ENCODE results near the gene GPR62.

Gene GPR62

DNA sequence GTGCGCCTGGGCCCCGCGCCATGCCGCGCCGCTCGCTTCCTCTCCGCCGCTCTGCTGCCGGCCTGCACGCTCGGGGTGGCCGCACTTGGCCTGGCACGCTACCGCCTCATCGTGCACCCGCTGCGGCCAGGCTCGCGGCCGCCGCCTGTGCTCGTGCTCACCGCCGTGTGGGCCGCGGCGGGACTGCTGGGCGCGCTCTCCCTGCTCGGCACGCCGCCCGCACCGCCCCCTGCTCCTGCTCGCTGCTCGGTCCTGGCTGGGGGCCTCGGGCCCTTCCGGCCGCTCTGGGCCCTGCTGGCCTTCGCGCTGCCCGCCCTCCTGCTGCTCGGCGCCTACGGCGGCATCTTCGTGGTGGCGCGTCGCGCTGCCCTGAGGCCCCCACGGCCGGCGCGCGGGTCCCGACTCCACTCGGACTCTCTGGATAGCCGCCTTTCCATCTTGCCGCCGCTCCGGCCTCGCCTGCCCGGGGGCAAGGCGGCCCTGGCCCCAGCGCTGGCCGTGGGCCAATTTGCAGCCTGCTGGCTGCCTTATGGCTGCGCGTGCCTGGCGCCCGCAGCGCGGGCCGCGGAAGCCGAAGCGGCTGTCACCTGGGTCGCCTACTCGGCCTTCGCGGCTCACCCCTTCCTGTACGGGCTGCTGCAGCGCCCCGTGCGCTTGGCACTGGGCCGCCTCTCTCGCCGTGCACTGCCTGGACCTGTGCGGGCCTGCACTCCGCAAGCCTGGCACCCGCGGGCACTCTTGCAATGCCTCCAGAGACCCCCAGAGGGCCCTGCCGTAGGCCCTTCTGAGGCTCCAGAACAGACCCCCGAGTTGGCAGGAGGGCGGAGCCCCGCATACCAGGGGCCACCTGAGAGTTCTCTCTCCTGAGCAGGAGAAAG lies 951 bp downstream of the GPR62 start:
- DNase-seq (ENCODE audit: low read depth in 3 of 3) = no peak

DNA sequence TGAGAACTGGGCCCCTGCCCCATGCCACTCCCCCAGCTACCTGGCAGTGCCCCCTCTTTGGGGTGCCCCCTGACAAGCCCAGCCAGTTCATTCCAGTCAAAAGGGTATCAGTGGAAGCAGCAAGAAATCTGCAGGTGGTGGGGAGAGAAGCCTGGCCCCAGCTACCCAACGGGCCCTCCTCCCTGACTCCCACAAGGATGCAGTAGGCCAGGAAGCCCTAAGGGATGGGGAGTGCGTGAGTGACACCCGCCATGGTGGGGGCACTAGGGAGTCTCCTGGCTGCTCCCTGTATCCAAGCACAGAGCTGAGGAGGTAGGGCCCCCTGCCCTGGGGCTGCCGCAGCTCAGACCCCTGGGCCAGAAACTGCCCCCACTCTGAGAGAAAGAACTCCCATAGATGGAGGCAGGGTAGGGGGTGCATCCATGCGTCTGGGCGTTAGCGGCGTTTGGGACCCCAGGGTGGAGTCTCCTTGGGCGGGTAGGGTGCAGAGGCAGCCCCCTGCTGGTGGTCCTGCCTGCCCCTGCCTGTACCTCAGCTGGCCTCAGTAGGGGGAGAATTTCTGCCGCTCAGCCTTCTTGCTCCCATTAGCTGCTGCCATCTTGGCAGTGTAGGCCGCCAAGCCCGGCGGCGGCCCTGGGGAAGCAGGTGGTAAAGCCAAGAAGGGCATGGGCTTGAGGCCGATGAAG lies 2.5 kb downstream of the GPR62 start:
- DNase-seq (ENCODE audit: low read depth in 3 of 3) = no peak

- DNase-seq (ENCODE audit: low read depth in 3 of 3) = no peak
Observed at GRCh38 chr3:51958603-51959521, 3.7 kb downstream of the GPR62 start.

GRCh38 chr3:51959651-51960050 lies 4.5 kb downstream of the GPR62 start:
- DNase-seq (ENCODE audit: low read depth in 3 of 3) = no peak

GRCh38 chr3:51960386-51960785 lies 5.2 kb downstream of the GPR62 start:
- DNase-seq (ENCODE audit: low read depth in 3 of 3) = no peak

GRCh38 chr3:51961011-51961410 lies 5.8 kb downstream of the GPR62 start:
- DNase-seq (ENCODE audit: low read depth in 3 of 3) = no peak

- DNase-seq (ENCODE audit: low read depth in 3 of 3) = no peak
Observed at GRCh38 chr3:51961602-51962569, 6.7 kb downstream of the GPR62 start.

- no peak for DNase-seq (ENCODE audit: low read depth in 3 of 3)
Observed at GRCh38 chr3:51962854-51963530, 7.8 kb downstream of the GPR62 start.

DNA sequence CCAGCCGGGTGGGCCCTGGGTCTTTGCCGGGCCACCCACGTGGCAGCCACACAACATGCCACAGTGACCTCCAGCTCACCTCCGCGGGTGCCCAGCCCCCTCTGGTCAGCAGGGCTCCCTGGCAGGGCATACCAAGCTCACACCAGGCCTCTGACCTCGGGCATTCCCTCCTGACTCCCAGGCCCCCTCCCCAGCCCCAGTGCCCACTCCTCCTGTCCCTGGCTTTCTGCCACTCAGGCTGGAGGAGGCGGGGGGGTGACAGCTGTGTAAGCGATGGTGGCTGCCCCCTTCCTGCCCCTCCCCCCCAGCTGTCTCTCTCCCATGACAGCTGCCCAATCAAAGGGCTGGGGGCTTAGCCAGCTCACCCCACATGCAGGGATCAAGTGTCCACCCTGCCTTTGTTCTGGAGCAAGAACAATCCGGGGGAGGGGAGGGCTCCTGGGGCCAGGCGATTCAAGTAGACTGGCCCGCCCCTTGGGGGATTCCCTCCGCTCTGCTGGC lies 8.8 kb downstream of the GPR62 start:
- DNase-seq (ENCODE audit: low read depth in 3 of 3) = no peak

DNA sequence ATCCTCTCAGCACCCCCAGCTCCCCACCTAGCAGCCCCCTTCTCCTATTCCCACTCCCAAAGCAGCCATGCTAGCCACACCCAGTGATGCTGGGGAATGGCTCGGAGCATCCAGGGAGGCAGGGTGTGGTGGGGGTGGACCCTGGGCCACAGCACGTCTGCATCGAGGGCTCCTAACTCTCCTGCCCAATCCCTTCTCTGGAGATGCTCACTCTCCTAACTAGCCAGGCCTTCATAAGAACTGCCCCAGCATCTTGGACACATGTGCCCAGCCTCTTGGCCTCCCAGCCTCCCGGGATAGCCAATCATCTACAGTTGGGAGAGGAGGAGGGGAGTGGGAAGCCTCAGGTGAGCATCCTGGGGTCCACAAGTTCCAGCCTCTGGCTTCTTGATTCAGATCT lies 9.3 kb downstream of the GPR62 start:
- DNase-seq (ENCODE audit: low read depth in 3 of 3) = no peak

DNA sequence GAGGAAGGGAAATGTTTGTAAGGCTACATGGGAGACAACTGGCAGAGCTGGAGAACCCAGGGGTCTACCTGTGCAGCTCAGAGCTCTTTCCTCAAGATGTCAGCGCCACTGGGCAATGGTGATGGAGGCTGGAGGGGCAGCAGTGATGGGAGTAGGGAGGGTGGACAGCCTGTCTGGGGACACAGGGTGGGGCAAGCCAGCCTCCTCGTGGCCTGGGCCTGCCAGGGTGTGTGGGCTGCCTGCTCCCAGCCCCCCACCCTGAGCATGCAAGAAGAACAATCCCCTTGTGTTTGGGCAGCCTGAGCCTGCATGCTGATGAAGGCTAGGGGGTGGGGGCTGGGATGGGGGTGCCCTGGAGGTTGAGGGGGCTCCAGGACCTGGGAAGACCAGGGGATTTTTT lies 10.8 kb downstream of the GPR62 start:
- no peak for DNase-seq (ENCODE audit: low read depth in 3 of 3)

DNA sequence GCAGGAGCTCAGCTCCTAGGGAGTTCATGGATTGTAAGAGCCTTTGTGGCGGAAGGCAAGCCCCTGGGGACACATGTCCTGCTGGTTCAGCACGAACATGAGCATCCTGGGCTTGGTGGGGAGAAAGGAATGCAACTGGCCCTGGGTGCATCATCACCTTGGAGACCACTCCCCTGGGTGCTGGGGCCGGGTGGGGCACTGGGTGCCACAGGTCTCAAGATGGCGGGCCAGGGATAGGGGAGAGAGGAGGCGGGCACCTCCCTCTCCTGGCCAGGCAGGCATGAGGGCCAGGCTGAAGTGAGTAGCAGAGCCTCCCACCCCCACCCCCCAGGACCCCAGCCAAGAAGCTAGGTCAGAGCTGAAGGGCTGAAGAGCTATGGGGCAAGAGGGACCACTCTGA lies 11.3 kb downstream of the GPR62 start:
- no peak for DNase-seq (ENCODE audit: low read depth in 3 of 3)

- peak in 1 of 3 donors; percentile 37 for DNase-seq (ENCODE audit: low read depth in 3 of 3)
Observed at GRCh38 chr3:51966922-51967383, 11.8 kb downstream of the GPR62 start.

- DNase-seq (ENCODE audit: low read depth in 3 of 3) = no peak
Observed at GRCh38 chr3:51967384-51968169, 12.4 kb downstream of the GPR62 start, which contains the start of gene PCBP4. PCBP4 (minus strand) TSS chr3:51967454; CDS start chr3:51961240, 6,214 bp downstream.

GRCh38 chr3:51968170-51968775 lies 13.1 kb downstream of the GPR62 start:
- no peak for DNase-seq (ENCODE audit: low read depth in 3 of 3)

DNA sequence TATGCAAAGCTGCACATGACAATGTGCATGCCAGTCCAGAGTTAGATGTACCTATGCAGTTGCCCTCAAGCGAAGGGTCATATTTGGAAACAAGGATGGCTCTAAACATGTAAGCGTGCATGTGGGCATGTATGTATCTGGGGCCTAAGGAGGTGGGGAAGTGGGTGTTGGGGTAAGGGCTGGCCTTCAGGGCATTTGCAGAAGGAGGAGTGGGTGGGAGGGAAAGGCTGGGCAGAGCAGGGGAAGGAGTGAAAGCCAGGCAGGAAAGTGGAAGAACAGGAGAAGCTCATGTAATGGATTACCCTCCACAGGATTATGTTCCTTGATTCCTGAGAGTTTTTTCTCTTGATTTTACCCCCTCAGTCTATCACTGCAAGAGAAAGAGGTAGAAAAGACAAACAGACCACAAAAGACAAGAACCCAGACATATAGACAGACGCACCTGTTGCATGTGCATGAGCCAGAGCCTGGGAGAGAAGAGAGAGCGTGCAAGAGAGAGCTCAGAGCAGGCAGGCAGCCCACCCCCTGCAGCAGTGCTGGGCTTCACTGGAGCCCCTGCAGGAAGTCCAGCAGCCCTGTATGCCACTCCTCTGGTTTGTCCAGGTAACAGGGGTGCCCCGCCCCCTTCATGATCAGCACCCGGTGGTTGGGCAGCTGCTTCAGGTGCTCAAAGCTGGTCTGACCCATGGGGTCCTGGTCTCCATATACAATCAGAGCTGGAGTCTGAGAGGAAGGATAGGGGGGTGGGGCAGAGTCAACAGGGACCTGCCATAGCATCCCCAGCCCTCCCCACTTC lies 13.9 kb downstream of the GPR62 start:
- DNase-seq (ENCODE audit: low read depth in 3 of 3) = no peak

GRCh38 chr3:51969841-51970240 lies 14.7 kb downstream of the GPR62 start:
- no peak for DNase-seq (ENCODE audit: low read depth in 3 of 3)
